BLaER1 (cell line): ENCODE results near the gene KLC3.
A peak's percentile ranks its signal among the peaks of the same experiment; 100 is the strongest.

Experiments
- H3K27ac ChIP-seq: shearing (Covaris generic); formaldehyde crosslinking; 2 replicates; pipeline ENCODE4 v1.8.1; 2022
- H3K27me3 ChIP-seq: shearing (Covaris generic); formaldehyde crosslinking; 2 replicates; pipeline ENCODE4 v1.8.1; 2022
- H3K36me3 ChIP-seq: shearing (Covaris generic); formaldehyde crosslinking; 2 replicates; pipeline ENCODE4 v1.8.1; 2022
- H3K4me1 ChIP-seq: shearing (Covaris generic); formaldehyde crosslinking; 2 replicates; pipeline ENCODE4 v1.8.1; 2022
- H3K4me2 ChIP-seq: shearing (Covaris generic); formaldehyde crosslinking; 2 replicates; pipeline ENCODE4 v1.8.1; 2022
- H3K4me3 ChIP-seq: shearing (Covaris generic); formaldehyde crosslinking; 2 replicates; pipeline ENCODE4 v1.8.1; 2022
- H3K9ac ChIP-seq: shearing (Covaris generic); formaldehyde crosslinking; 2 replicates; pipeline ENCODE4 v1.8.1; 2022
- H3K9me3 ChIP-seq: shearing (Covaris generic); formaldehyde crosslinking; 2 replicates; pipeline ENCODE4 v1.8.1; 2022
- H4K20me1 ChIP-seq: shearing (Covaris generic); formaldehyde crosslinking; 2 replicates; pipeline ENCODE4 v1.8.1; 2022
- Cebpa-rat ChIP-seq: shearing (Covaris generic); IDR thresholded peaks from 2 replicates; pipeline ENCODE4 v1.8.1; 2022

Gene KLC3

DNA sequence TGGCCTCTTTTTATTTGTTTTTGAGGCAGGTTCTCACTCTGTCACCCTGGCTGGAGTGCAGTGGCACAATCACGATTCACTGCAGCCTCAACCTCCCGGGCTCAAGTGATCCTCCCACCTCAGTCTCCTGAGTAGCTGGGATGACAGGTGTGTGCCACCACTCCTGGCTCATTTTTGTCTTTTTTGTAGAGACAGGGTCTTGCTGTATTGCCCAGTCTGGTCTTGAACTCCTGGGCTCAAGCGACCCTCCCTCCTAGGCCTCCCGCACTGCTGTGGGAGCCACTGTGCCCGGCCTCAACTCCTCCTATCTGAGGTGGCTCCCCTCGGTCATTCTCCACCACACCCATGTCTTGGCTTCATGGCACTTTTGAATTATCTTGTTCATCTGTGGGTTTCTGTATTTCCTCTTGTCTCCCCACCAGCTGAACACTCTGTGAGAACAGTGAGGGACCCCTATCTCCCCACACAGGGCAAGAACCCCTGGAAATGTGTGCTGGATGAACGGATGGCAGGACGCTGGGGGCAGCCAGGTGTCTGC lies 25.8 kb upstream of the KLC3 start:
- Histone ChIP-seq H3K4me3 (no peak overlapping the region), H3K36me3 (no peaks in the 10 kb centered on the region), H3K9ac (no peak overlapping the region), H3K4me1 (peaks cover 25% of the 10 kb centered on the region), H3K9me3 (no peaks in the 10 kb centered on the region), H3K4me2 (peak overlapping the region; percentile 29), H3K27ac (no peak overlapping the region), H4K20me1 (no peaks in the 10 kb centered on the region), H3K27me3 (no peaks in the 10 kb centered on the region)
- no peak for TF ChIP-seq Cebpa-rat

GRCh38 chr19:45315304-45315703 lies 25.2 kb upstream of the KLC3 start:
- Histone ChIP-seq H3K27me3 (no peaks in the 10 kb centered on the region), H3K9ac (no peak overlapping the region), H3K9me3 (no peaks in the 10 kb centered on the region), H4K20me1 (no peaks in the 10 kb centered on the region), H3K36me3 (no peaks in the 10 kb centered on the region), H3K4me3 (no peak overlapping the region), H3K4me2 (no peak overlapping the region), H3K27ac (no peak overlapping the region), H3K4me1 (peaks cover 25% of the 10 kb centered on the region)
- no peak for TF ChIP-seq Cebpa-rat

- TF ChIP-seq Cebpa-rat, result no peak
- Histone ChIP-seq H4K20me1 (no peaks in the 10 kb centered on the region), H3K36me3 (no peaks in the 10 kb centered on the region), H3K27ac (no peak overlapping the region), H3K27me3 (no peaks in the 10 kb centered on the region), H3K4me2 (no peak overlapping the region), H3K9me3 (no peaks in the 10 kb centered on the region), H3K4me1 (peaks cover 42% of the 10 kb centered on the region), H3K9ac (no peak overlapping the region), H3K4me3 (no peak overlapping the region)
These were observed 19.4 kb upstream of the KLC3 start for GRCh38 chr19:45320997-45321775.

DNA sequence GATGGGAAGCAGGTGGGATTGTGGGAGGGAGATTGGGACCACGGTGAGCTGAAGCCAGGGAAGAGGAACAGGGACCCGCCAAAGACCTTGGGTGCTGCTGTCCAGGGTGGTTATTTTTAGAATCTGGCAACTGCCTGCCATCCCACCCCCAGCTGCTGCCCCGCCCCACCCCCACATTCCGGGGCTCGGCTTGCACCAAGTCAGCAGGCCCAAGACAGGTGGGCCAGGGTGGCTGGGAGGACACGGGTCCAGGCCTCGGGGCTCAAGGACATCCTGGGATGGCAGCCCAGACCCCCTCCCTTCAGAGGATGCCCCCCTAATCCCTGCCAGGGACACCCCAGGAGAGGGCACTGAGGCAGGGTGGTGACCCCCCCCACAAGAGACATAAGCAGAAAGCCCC lies 18.7 kb upstream of the KLC3 start:
- H3K4me3 ChIP-seq, result no peak overlapping the region
- no peaks in the 10 kb centered on the region for H4K20me1 ChIP-seq
- H3K36me3 ChIP-seq, result no peaks in the 10 kb centered on the region
- peak overlapping the region; percentile 78 for H3K4me2 ChIP-seq
- no peak for TF ChIP-seq Cebpa-rat
- H3K9ac ChIP-seq, result no peak overlapping the region
- no peak overlapping the region; the same call in 1 of the 2 replicates for H3K27ac ChIP-seq
- H3K9me3 ChIP-seq, result no peaks in the 10 kb centered on the region
- no peaks in the 10 kb centered on the region for H3K27me3 ChIP-seq
- H3K4me1 ChIP-seq, result peaks cover 48% of the 10 kb centered on the region

DNA sequence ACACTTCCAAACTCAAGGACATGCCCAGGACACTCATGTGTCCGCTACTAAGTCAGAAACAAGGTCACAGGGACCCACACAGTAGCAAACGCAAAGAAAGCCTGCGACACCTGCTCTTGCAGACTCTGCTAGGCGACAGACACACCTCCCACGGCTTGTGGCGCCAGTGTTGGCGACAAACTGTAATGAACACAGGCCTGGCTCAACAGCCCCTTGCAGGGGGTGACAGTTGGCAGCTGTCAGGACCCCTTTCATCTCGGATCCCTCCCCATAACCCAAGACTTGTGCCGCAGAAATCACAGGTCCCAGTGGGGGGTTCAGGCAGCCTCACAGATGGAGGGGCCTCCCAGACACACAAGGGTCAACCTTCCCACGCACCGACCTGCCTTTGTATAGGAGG lies 18.2 kb upstream of the KLC3 start:
- H3K4me1 ChIP-seq, result peaks cover 51% of the 10 kb centered on the region
- H4K20me1 ChIP-seq, result no peaks in the 10 kb centered on the region
- no peak overlapping the region for H3K4me3 ChIP-seq
- TF ChIP-seq Cebpa-rat, result no peak
- no peaks in the 10 kb centered on the region for H3K27me3 ChIP-seq
- no peaks in the 10 kb centered on the region for H3K9me3 ChIP-seq
- H3K36me3 ChIP-seq, result no peaks in the 10 kb centered on the region
- H3K4me2 ChIP-seq, result peak overlapping the region; percentile 78
- no peak overlapping the region for H3K9ac ChIP-seq
- H3K27ac ChIP-seq, result no peak overlapping the region; the same call in 1 of the 2 replicates

DNA sequence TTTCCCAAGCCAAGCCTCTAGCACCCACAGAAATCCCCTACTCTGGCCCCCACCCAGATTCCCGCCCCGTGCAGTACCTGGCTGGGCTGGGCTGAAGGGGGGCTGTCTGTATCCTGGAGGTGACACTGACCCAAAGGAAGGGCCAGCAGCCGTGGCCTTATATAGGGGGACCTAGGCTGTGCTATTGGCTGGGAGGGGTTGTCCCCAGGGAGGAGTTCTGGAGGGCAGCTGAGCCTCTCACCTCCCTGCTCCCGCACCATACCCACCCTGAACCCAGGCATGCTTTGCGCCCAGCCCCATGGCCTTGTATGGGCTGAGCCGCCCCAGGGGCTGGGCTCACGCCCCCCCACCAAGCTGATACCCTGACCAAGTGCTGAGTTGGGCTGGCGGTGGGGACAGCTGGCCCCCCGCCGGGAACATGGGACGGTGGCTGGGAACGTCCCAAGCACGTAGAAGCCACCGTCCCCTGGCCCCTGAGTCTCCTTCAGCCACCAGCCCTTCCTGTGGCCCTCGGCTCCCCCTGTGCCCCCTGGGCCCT lies 17.7 kb upstream of the KLC3 start, which contains the start of gene CKM:
TSS of gene CKM (minus strand) at position 132 of the 538 bp plus-strand sequence. CDS start 3,162 bp downstream, outside the sequence.
- peak within 1 kb of the TSS; percentile 45 for H3K9ac ChIP-seq
- H4K20me1 ChIP-seq, result no peaks in the 10 kb centered on the region
- no peaks in the 10 kb centered on the region for H3K9me3 ChIP-seq
- H3K4me3 ChIP-seq, result peak within 1 kb of the TSS; percentile 47
- no peak for TF ChIP-seq Cebpa-rat
- peak within 1 kb of the TSS; percentile 65 for H3K27ac ChIP-seq
- no peaks in the 10 kb centered on the region for H3K36me3 ChIP-seq
- H3K4me2 ChIP-seq, result peak within 1 kb of the TSS; percentile 78
- no peaks in the 10 kb centered on the region for H3K27me3 ChIP-seq
- peaks cover 51% of the 10 kb centered on the region for H3K4me1 ChIP-seq

GRCh38 chr19:45323671-45324081 lies 16.9 kb upstream of the KLC3 start:
- Histone ChIP-seq H3K27me3 (no peaks in the 10 kb centered on the region), H3K4me2 (peak overlapping the region; percentile 78), H3K9ac (peak overlapping the region; percentile 45), H3K36me3 (no peaks in the 10 kb centered on the region), H4K20me1 (no peaks in the 10 kb centered on the region), H3K27ac (peak overlapping the region; percentile 65), H3K9me3 (no peaks in the 10 kb centered on the region), H3K4me3 (peak overlapping the region; percentile 47), H3K4me1 (peaks cover 51% of the 10 kb centered on the region)
- TF ChIP-seq Cebpa-rat, result no peak

DNA sequence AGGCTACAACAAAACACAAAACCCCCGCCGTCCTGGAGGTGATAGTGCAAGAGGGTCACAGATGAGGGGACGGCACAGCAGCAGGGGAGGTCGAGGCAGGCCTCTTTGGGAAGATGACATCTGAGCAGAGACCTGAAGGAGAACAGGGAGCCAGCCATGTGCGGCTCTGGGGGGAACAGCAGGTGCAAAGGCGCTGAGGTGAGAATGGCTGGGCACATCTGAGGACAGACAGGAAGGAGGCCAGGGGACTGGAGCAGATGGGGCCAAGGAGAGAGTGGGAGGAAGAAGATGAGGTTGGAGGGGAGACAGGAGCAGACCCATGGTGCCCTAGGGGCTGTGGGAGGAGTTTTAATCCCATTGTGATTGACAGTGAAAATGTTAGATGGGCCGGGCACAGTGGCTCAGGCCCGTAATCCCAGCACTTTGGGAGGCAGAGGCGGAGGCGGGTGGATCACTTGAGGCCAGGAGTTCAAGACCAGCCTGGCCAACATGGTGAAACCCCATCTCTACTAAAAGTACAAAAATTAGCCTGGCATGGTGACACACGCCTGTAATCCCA lies 16.1 kb upstream of the KLC3 start:
- peak overlapping the region; percentile 78 for H3K4me2 ChIP-seq
- H3K9me3 ChIP-seq, result no peaks in the 10 kb centered on the region
- H3K27me3 ChIP-seq, result no peaks in the 10 kb centered on the region
- peak overlapping the region; percentile 65; the same call in 1 of the 2 replicates for H3K27ac ChIP-seq
- peaks cover 51% of the 10 kb centered on the region for H3K4me1 ChIP-seq
- no peaks in the 10 kb centered on the region for H4K20me1 ChIP-seq
- TF ChIP-seq Cebpa-rat, result no peak
- H3K4me3 ChIP-seq, result no peak overlapping the region
- no peaks in the 10 kb centered on the region for H3K36me3 ChIP-seq
- no peak overlapping the region for H3K9ac ChIP-seq

GRCh38 chr19:45327404-45328143 lies 13.0 kb upstream of the KLC3 start:
- Histone ChIP-seq H4K20me1 (no peaks in the 10 kb centered on the region), H3K36me3 (no peaks in the 10 kb centered on the region), H3K27ac (no peak overlapping the region), H3K4me1 (peaks cover 45% of the 10 kb centered on the region), H3K4me3 (no peak overlapping the region), H3K9me3 (no peaks in the 10 kb centered on the region), H3K27me3 (no peaks in the 10 kb centered on the region), H3K4me2 (no peak overlapping the region), H3K9ac (no peak overlapping the region)
- no peak for TF ChIP-seq Cebpa-rat
